DMS 273 treated with DMSO at 0.1 percent for 48 hours (cell line): Measurements from ENCODE around the gene TM6SF1.
"Not testable (repeated sequence)": the region's sequence is repeated elsewhere in the genome, so short reads cannot be mapped to it uniquely, and the experiment has no call there.

Experiments
- DNase-seq: peaks from one replicate; lab custom pipeline; 2025; lab: John Stamatoyannopoulos, UW

TM6SF1 gene

GRCh38 chr15:83115831-83116565 is 8.6 kb downstream of the TM6SF1 start:
- DNase-seq, result no peak

- no peak for DNase-seq
These were observed 10.9 kb downstream of the TM6SF1 start for GRCh38 chr15:83118291-83118827.

- no peak for DNase-seq
These were observed 11.5 kb downstream of the TM6SF1 start for GRCh38 chr15:83118968-83119367.

- no peak for DNase-seq
These were observed 12.6 kb downstream of the TM6SF1 start for GRCh38 chr15:83119968-83120581.

GRCh38 chr15:83123529-83123928 is 16.1 kb downstream of the TM6SF1 start:
- no peak for DNase-seq

- DNase-seq, result no peak
These were observed 20.2 kb downstream of the TM6SF1 start for GRCh38 chr15:83127547-83128150.

- peak; percentile 24 for DNase-seq
These were observed 22.3 kb downstream of the TM6SF1 start for GRCh38 chr15:83129791-83130190.

GRCh38 chr15:83132861-83133523 is 25.5 kb downstream of the TM6SF1 start:
- no peak for DNase-seq

GRCh38 chr15:83142151-83142550 is 34.7 kb downstream of the TM6SF1 start:
- DNase-seq, result not testable (repeated sequence)

GRCh38 chr15:83144771-83145170 is 37.3 kb downstream of the TM6SF1 start:
- DNase-seq, result no peak

GRCh38 chr15:83153288-83153687 is 45.8 kb downstream of the TM6SF1 start:
- no peak for DNase-seq

GRCh38 chr15:83155942-83156341 is 48.5 kb downstream of the TM6SF1 start:
- DNase-seq, result no peak

GRCh38 chr15:83158393-83158792 is 50.9 kb downstream of the TM6SF1 start:
- no peak for DNase-seq

GRCh38 chr15:83160741-83161140 is 53.3 kb downstream of the TM6SF1 start:
- no peak for DNase-seq

- no peak for DNase-seq
These were observed 55.6 kb downstream of the TM6SF1 start for GRCh38 chr15:83163032-83163431.

GRCh38 chr15:83164111-83164770 is 56.8 kb downstream of the TM6SF1 start:
- no peak for DNase-seq

- no peak for DNase-seq
These were observed 57.4 kb downstream of the TM6SF1 start for GRCh38 chr15:83164771-83165404.

GRCh38 chr15:83166218-83166617 is 58.8 kb downstream of the TM6SF1 start:
- no peak for DNase-seq

GRCh38 chr15:83166830-83167229 is 59.4 kb downstream of the TM6SF1 start:
- DNase-seq, result no peak

- DNase-seq, result not testable (repeated sequence)
These were observed 62.1 kb downstream of the TM6SF1 start for GRCh38 chr15:83169576-83169975.

GRCh38 chr15:83170474-83171165 is 63.2 kb downstream of the TM6SF1 start:
- DNase-seq, result no peak
